ENCODE results near the gene KRTAP27-1. TPM values are rescaled to one million over a fixed set of nuclear protein-coding genes. Genes with fewer than 3 reads are reported as not detected.
A peak's percentile ranks its signal among the peaks of the same experiment; 100 is the strongest.

KRTAP27-1 gene, protein sequence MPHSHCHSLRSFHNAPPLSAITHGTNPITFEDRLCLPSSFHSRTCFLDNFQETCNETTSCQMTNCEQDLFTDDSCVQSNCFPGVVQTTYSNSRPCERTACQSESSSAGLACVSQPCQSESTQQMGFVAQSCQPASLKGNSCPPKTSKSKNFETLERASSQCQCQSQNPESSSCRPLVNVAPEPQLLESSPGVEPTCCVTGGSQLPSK
- total RNA-seq = not detected
- long read RNA-seq = 0 reads

DNA sequence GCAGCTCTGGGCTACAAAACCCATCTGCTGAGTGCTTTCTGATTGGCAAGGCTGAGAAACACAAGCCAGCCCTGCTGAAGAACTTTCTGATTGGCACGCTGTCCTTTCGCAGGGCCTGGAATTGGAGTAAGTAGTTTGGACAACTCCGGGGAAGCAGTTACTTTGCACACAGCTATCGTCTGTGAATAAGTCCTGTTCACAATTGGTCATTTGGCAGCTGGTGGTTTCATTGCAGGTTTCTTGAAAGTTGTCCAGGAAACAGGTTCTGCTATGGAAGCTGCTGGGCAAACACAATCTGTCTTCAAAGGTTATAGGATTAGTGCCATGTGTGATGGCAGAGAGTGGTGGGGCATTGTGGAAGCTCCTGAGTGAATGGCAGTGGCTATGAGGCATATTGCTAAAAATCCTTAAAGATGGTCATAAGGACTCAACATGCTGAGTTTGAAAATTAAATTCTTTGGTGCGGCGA lies at the start of gene KRTAP27-1:
KRTAP27-1 (minus strand) TSS at position 419 of the 469 bp plus-strand sequence; CDS start at position 393, 26 bp downstream.
- no peak for ATAC-seq
- DNase-seq = no peak
- intact Hi-C loops (cut with DNase I, micrococcal nuclease) = no loop called here

- intact Hi-C loops (cut with DNase I, micrococcal nuclease) = no loop called here
- DNase-seq (no peak), ATAC-seq (no peak)
Measured at GRCh38 chr21:30382201-30382600, 44.7 kb upstream of the KRTAP27-1 start.

DNA sequence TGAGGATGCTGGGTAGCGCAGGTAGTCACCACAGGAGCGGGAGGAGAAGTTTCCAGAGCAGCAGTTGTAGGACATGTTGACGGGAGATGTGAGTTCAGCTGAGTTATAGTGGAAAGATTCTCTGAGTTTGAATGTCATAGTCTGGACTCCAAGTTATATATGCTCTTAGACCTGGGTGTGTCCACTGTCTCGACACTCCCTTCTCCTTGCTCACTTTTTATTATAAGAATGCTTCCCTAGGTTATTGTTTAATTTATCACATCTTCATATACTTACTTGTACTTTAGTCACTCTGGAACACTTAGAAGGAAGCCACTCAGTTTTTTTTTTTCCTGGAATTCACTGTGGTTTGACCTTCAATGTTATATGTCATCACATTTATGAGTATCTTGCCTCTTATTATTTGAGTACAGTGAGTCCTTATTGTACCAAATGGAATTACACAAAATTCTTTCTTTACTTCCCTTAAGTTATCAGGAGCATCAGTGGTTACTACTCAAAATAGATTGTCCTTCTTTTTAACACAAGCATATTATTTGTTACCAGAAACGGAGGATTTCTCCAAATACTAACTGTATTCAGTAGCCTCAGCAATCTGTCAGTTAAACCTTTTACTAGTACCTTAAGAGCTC lies 34.8 kb upstream of the KRTAP27-1 start, which contains the start of gene KRTAP13-2:
KRTAP13-2 (minus strand) TSS at position 133 of the 632 bp plus-strand sequence; CDS start at position 75, 58 bp downstream.
- ATAC-seq (peak; percentile 94), DNase-seq (no peak)

DNA sequence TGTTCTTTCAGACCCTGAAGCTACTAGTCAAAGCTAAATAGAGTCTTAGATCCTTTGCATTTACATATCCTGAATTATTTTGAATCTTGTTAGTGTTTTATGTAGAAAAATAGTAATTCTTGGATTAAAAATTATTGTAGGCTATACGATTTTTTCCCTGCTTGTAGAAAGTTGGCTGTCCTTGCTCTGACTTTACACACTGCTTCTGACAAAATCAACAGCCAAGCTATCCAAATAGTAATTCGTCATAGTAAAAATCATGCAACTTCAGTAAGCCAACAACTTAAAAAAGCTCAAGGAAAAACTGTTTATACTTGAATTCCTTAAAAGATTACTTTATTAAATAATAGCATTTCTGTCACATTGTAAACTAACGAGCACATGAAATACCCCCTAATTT lies 18.4 kb upstream of the KRTAP27-1 start:
- DNase-seq = no peak
- no peak for ATAC-seq
- intact Hi-C loops (cut with DNase I, micrococcal nuclease) = no loop called here

More for the DNA sequence above, 34.8 kb upstream of the KRTAP27-1 start, which contains the start of gene KRTAP13-2:
- intact Hi-C loops (cut with DNase I, micrococcal nuclease) = no loop called here

DNA sequence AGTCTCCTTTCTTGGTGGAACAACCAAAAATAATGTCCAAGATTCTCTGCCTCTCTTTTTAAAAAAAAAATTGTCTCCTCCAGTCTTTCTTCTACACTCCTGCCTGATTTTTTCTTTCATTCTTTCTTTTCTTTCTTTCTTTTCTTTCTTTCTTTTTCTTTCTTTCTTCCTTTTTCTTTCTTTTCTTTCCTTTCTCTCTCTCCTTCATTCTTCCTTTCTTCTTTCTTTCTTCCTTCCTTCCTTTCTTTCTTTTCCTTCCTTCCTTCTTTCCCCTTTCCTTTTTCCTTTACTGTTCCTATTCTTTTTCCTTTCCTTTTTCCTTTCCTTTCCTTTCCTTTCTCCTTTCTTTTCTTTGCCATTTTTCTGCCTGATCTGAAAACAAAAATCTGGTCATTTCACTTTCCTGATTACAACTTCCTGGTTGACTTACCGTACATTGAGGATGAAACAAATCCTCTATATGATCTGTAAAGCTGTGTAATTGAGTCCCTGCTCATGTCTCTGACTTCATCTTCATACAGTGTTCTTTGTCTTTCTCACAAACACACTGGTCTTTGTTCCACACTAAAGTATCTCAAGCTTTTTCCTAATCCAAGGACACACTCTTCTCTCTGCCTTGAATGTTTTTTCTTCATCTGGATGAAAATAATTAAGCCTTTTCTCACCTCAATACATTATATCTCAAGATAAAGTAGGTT lies 17.0 kb upstream of the KRTAP27-1 start:
- intact Hi-C loops (cut with DNase I, micrococcal nuclease) = no loop called here
- no peak for ATAC-seq

GRCh38 chr21:30351534-30351933 lies 14.0 kb upstream of the KRTAP27-1 start:
- intact Hi-C loops (cut with DNase I, micrococcal nuclease) = no loop called here
- DNase-seq = no peak
- ATAC-seq = no peak

More for the DNA sequence above, 17.0 kb upstream of the KRTAP27-1 start:
- no peak for DNase-seq

DNA sequence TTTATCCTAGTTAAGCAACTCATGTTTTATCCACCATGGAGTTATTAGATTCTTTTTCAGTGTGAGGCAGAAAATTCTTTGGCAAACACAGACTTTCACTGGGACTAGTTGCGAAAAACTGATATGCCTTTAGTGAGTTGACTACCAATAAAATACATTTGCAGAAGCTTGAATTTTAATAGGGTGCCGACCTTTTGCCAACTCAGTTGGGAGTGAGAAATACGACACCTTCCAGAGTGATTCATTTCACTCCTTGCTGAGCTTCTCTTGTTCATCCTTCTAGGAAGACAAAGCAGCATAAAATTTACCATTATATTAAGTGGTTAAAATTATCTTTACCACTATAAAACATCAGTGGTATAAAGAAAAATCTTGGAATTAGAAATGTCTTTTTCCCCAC lies 12.1 kb upstream of the KRTAP27-1 start:
- intact Hi-C loops (cut with DNase I, micrococcal nuclease) = loop anchor here in 1 of 2 donors (10.0 kb wide), 1 partner anchor 735 kb away; no protein-coding TSS in a partner anchor

DNA sequence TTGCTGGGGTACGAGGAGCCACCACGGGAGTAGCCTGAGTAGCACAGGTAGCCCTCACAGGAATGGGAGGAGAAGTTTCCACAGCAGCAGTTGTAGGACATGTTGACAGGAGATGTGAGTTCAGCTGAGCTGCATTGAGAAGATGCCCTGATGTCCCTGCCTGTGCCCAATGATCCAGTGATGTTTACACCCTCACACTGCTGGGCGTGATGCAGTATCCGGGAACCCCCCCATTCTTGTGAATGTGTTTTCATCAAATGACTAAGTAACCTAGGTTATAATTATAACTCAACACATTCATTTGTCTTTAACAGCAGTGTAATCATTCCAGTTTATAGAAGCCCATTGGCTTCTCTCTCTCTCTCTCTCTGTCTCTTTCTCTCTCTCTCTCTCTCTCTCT lies 11.0 kb upstream of the KRTAP27-1 start, which contains the start of gene KRTAP23-1:
KRTAP23-1 (minus strand) TSS at position 101 of the 400 bp plus-strand sequence; CDS start at position 101, 0 bp downstream.
- intact Hi-C loops (cut with DNase I, micrococcal nuclease) = loop anchor here in 1 of 2 donors (10.0 kb wide), 1 partner anchor 736 kb away; no protein-coding TSS in a partner anchor
- ATAC-seq (no peak), DNase-seq (no peak)

More for the DNA sequence above, 12.1 kb upstream of the KRTAP27-1 start:
- no peak for DNase-seq
- ATAC-seq = no peak

- DNase-seq = no peak
- ATAC-seq = no peak
- intact Hi-C loops (cut with DNase I, micrococcal nuclease) = loop anchor here in 1 of 2 donors (10.0 kb wide), 1 partner anchor 740 kb away; no protein-coding TSS in a partner anchor
Measured at GRCh38 chr21:30345014-30345413, 7.5 kb upstream of the KRTAP27-1 start.

DNA sequence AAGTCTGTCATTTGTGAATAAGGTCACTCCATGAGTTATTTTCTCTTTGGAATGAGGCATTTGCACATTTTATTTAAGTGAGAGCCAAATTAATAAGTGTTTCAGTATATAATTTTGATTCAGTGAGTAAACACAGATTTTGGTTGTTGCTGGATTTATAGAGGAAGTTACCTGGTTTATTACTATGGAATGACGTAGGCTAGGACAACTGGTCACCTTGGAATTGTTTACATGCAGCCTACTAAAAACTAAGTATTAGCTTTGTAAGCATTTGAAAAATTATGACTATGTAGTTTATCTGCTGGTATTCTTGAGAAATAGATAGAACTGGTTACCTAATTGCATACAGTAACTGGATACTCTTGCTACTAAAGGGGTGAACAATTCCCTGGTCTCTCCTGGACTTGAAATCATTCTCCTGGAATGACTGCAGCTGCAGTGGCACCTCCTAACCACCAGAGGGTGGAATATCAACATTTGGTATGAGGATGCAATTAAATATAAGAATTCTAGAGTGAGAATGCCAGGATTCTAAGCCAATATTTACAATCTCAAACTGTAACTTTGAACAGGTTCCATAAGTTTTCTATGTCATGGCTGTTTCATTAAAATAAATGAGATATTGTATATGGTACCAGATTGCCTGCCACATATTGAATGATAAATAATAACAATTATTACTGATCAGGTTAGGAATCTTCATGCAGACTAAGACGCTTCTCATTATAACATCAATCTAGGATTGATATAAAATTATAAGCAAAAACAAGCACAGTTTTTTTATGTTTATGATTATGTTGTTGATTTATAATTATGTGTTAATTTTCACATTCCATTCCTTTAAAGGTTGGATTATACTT lies 3.5 kb upstream of the KRTAP27-1 start:
- ATAC-seq = peak; percentile 60
- DNase-seq = peak; percentile 28 to 46
- intact Hi-C loops (cut with DNase I, micrococcal nuclease) = loop anchor here in 1 of 2 donors (10.0 kb wide), 1 partner anchor 744 kb away; no protein-coding TSS in a partner anchor

DNA sequence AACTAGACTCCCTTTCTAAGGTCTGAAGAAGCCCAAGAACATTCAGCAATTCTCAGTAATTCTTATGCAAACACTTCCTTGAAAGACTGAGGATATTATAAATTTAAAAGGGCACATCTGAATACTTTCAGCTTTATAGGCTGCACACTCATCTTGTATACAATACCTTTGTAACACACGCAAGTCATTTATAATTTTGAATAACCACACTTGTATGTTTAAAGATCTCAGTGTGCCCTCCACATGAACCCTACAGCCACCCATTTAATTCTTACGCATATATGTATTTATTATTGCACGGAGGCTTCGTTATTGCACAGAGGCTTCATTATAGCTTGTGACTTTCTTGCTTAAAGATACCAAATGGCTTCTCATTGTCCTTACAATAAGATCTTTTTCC lies 1.2 kb upstream of the KRTAP27-1 start:
- intact Hi-C loops (cut with DNase I, micrococcal nuclease) = no loop called here

GRCh38 chr21:30337772-30338171 lies 278 bp upstream of the KRTAP27-1 start:
- intact Hi-C loops (cut with DNase I, micrococcal nuclease) = no loop called here
- ATAC-seq = no peak
- DNase-seq = no peak

More for the DNA sequence above, 1.2 kb upstream of the KRTAP27-1 start:
- DNase-seq = no peak
- ATAC-seq = no peak

DNA sequence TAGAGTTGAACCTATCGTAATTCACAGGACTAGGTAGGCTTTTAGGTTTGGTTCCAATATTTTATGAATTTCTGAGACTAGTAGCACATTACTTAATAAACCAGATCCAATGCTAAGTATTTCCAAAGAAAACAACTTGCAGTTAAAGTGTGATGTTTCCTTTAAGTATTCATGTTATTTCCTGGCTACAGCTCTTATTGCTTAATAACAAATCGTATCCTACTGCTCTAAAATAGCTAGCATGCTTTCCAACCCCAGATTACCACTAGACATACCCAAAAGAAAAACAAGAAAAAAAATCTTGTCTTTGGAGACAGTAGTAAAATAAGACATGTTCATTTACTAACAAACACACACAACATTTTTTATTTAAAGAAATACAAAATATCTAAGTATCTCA lies 898 bp downstream of the KRTAP27-1 start:
- DNase-seq (no peak), ATAC-seq (no peak)
- intact Hi-C loops (cut with DNase I, micrococcal nuclease) = no loop called here

DNA sequence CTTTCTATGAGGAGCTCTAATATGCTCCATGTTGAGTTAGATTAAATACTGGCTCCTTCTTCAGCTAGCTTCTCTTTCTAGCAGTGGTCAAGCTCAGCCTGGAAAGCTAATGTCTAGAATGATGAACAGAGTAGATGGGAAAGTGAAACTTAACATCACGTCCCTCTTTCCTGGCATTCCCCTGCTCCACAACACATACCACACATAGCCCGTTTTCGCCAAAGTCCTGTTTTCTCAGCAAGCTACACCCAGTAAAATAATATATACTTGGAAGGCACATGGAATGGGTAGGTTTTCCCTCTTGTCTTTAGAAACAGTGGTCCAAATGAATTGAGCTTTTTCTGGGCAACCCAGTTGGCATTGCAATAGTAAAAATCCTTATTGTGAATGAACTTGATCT lies 3.8 kb downstream of the KRTAP27-1 start:
- DNase-seq (no peak), ATAC-seq (no peak)
- intact Hi-C loops (cut with DNase I, micrococcal nuclease) = no loop called here

DNA sequence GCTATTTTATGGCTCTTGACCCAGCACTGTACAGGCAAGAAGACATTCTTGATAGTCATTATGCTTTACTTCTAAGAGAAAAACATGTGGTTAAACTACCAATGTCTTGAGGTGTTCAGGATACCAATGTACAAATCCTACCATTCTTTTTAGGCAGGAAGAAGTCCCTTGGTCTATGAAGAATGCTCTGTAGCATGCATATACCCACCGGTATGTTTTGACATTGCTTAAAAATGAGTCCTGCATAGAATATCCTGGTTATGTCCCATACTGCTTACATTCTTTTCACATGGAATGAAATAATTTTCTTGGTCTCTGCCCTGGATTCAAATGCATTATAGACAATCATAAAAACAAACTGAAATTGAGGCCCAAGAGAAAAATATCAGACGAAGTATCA lies 4.8 kb downstream of the KRTAP27-1 start:
- DNase-seq (no peak), ATAC-seq (no peak)
- intact Hi-C loops (cut with DNase I, micrococcal nuclease) = no loop called here

DNA sequence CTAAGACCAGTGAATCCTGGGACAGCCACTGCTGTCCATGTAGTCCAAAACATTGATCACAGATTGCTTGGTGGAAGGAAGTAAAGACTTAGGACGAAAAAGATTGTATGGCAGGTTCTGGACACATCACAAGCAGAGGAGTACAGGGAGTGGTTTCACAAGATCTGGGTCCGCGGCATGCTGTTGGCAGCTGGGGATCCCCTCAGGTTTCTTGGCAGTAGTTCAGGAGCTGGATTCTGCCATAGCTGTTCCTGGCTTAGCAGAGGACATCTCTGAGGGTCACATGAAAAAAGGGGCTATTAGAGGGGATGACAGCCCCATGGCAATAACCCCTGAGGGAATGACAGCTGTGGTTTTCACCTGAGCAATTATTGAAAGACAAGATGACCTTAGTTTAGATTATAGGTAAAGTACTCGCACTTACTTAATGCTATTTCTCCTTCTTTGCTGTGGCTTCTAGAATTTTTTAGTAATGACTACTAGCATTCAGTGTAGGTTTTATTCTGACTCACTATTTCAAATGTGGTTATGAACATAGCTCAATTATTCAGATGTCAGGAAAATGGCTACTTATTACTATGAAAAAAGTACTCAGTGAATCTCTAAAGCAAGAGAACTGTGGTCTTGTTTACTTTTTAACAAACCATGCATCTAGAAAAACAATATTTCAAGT lies 8.2 kb downstream of the KRTAP27-1 start:
- DNase-seq = no peak
- no peak for ATAC-seq
- intact Hi-C loops (cut with DNase I, micrococcal nuclease) = no loop called here

DNA sequence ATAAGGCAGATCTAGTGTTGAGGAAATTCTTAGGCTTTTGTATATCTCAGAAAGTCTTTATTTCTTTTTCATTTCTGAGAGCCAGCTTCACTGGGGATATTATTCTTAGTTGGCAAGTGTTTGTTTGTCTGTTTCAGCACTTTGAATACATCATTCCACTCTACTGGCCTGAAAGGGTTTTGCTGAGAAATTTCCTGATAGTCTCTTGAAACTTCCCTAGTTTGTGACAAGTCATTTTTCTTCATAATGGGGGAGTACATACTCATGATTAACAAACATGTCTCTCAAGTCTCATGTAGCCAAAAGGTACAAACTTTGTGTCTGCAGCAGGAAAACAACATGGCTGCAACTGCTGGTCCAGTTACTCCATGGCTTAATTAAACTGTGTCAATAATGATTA lies 11.1 kb downstream of the KRTAP27-1 start:
- no peak for DNase-seq
- ATAC-seq = no peak
- intact Hi-C loops (cut with DNase I, micrococcal nuclease) = no loop called here

- DNase-seq = no peak
- ATAC-seq = no peak
- intact Hi-C loops (cut with DNase I, micrococcal nuclease) = no loop called here
Measured at GRCh38 chr21:30320215-30320614, 17.3 kb downstream of the KRTAP27-1 start, which contains the start of gene KRTAP26-1. TSS of gene KRTAP26-1 (minus strand) at chr21:30320315. CDS start at chr21:30320035, 280 bp downstream.
